DMS114 treated with DMSO at 0.1 percent for 48 hours (cell line): Measurements from ENCODE around the gene ST6GALNAC3.
"Not testable (repeated sequence)": the region's sequence is repeated elsewhere in the genome, so short reads cannot be mapped to it uniquely, and the experiment has no call there.

Experiments
- DNase-seq: peaks from one replicate; lab custom pipeline; 2025; ENCODE audit not compliant: unreplicated experiment; lab: John Stamatoyannopoulos, UW

The ST6GALNAC3 gene

GRCh38 chr1:76317299-76317900 is 242.9 kb downstream of the ST6GALNAC3 start:
- DNase-seq, result no peak

GRCh38 chr1:76330991-76331603 is 256.6 kb downstream of the ST6GALNAC3 start:
- peak; percentile 58 for DNase-seq

- no peak for DNase-seq
These were observed 261.3 kb downstream of the ST6GALNAC3 start for GRCh38 chr1:76335882-76336281.

GRCh38 chr1:76336931-76337371 is 262.4 kb downstream of the ST6GALNAC3 start:
- DNase-seq, result no peak

- DNase-seq, result no peak
These were observed 263.1 kb downstream of the ST6GALNAC3 start for GRCh38 chr1:76337542-76338219.

GRCh38 chr1:76340056-76340455 is 265.5 kb downstream of the ST6GALNAC3 start:
- no peak for DNase-seq

- not testable (repeated sequence) for DNase-seq
These were observed 267.3 kb downstream of the ST6GALNAC3 start for GRCh38 chr1:76341816-76342215.

GRCh38 chr1:76343356-76343755 is 268.8 kb downstream of the ST6GALNAC3 start:
- no peak for DNase-seq

GRCh38 chr1:76351655-76352054 is 277.1 kb downstream of the ST6GALNAC3 start:
- DNase-seq, result no peak

- DNase-seq, result no peak
These were observed 278.3 kb downstream of the ST6GALNAC3 start for GRCh38 chr1:76352741-76353435.

- DNase-seq, result no peak
These were observed 279.7 kb downstream of the ST6GALNAC3 start for GRCh38 chr1:76354236-76354635.

GRCh38 chr1:76366726-76367125 is 292.2 kb downstream of the ST6GALNAC3 start:
- no peak for DNase-seq

GRCh38 chr1:76371941-76372340 is 297.4 kb downstream of the ST6GALNAC3 start:
- DNase-seq, result no peak

- DNase-seq, result no peak
These were observed 299.5 kb downstream of the ST6GALNAC3 start for GRCh38 chr1:76374086-76374485.

GRCh38 chr1:76377247-76377646 is 302.7 kb downstream of the ST6GALNAC3 start:
- no peak for DNase-seq

- DNase-seq, result no peak
These were observed 305.0 kb downstream of the ST6GALNAC3 start for GRCh38 chr1:76379506-76379905.

GRCh38 chr1:76381450-76382097 is 307.0 kb downstream of the ST6GALNAC3 start:
- DNase-seq, result no peak

- no peak for DNase-seq
These were observed 313.7 kb downstream of the ST6GALNAC3 start for GRCh38 chr1:76388261-76388660.

GRCh38 chr1:76390456-76390855 is 315.9 kb downstream of the ST6GALNAC3 start:
- DNase-seq, result no peak

GRCh38 chr1:76395059-76395458 is 320.5 kb downstream of the ST6GALNAC3 start:
- DNase-seq, result no peak

GRCh38 chr1:76402128-76402527 is 327.6 kb downstream of the ST6GALNAC3 start:
- DNase-seq, result no peak
